OCI-LY1 (cell line): Measurements from ENCODE around the gene WDR41.

Experiments used
- CTCF ChIP-seq: fragments of 200-600 bp; sonication (generic), shearing (Covaris generic); IDR thresholded peaks from 2 replicates; pipeline ENCODE4 v1.5.1; 2017; ENCODE audit warnings: mild to moderate bottlenecking, antibody characterized with exemption, low read length, moderate library complexity, mixed read lengths
- EZH2 ChIP-seq: fragments of 200-600 bp; sonication (generic), shearing (Covaris generic); IDR thresholded peaks from 2 replicates; pipeline ENCODE4 v1.8.0; 2017; ENCODE audit warnings: borderline replicate concordance, mixed run types, mild to moderate bottlenecking, antibody characterized with exemption, low read length, moderate library complexity, mixed read lengths

GRCh38 chr5:77396017-77396416 is 96.1 kb downstream of the WDR41 start:
- TF ChIP-seq CTCF (no peak), EZH2 (no peak)
